ENCODE data around the gene SIGLEC10.

The SIGLEC10 gene

GRCh38 chr19:51394050-51394836 is 23.2 kb downstream of the SIGLEC10 start:
- peak; percentile 81 for DNase-seq (ENCODE audit: low read depth)

- no peak for DNase-seq (ENCODE audit: low read depth)
Measured at GRCh38 chr19:51392701-51393100, 24.7 kb downstream of the SIGLEC10 start.

DNA sequence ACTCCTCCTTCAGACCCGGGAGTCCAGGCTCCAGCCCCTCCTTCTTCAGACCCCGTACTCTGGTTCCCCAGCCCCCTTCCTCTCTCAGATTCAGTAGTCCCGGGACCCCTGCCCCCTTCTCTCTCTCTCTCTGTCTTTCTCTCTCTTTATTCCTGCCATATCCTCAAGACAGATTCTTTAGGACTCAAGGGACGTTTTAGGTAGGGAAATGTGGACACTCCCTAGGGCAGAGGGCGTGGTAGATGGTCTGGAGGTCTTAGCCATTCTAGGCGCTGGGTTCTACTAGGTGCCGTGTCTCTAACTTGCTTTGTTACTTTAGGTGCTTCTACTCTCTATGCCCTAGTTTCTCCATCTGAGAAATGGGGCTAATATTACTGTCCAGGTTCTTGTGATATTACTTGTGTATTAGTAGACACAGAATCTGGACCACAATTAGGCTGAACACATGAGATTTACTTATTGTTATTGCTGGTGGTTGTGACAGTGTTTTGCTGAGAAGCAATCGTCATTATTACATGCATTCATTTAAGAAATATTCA is 26.3 kb downstream of the SIGLEC10 start:
- no peak for DNase-seq (ENCODE audit: low read depth)

DNA sequence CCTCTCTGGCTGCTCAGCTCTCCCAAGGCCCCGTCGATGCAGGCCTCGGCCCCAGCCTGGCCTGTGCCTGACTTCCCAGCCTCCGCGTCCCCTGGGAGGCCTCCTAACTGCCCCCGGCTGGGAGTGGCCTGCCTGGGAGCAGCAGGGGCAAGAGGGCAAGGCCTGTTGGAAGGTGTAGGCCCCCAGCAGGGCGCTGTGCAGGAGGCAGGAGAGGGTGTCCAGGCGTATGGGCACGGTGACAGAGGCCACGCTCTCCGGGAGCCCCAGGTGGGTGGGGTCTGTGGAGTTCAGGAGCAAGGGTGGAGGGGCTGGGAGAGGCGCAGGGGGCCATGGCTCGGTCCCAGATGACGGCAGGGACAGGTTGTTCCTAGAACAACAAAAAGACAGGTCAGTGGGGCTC is 28.3 kb downstream of the SIGLEC10 start:
- DNase-seq (ENCODE audit: low read depth), result no peak

- no peak for DNase-seq (ENCODE audit: low read depth)
Measured at GRCh38 chr19:51387924-51388389, 29.5 kb downstream of the SIGLEC10 start, which contains the start of gene LIM2. Gene LIM2 (minus strand): TSS chr19:51387974. CDS start chr19:51387443, 531 bp downstream.

GRCh38 chr19:51386882-51387520 is 30.4 kb downstream of the SIGLEC10 start:
- no peak for DNase-seq (ENCODE audit: low read depth)

- no peak for DNase-seq (ENCODE audit: low read depth)
Measured at GRCh38 chr19:51382004-51382403, 35.4 kb downstream of the SIGLEC10 start.

GRCh38 chr19:51380379-51380778 is 37.1 kb downstream of the SIGLEC10 start:
- no peak for DNase-seq (ENCODE audit: low read depth)

DNA sequence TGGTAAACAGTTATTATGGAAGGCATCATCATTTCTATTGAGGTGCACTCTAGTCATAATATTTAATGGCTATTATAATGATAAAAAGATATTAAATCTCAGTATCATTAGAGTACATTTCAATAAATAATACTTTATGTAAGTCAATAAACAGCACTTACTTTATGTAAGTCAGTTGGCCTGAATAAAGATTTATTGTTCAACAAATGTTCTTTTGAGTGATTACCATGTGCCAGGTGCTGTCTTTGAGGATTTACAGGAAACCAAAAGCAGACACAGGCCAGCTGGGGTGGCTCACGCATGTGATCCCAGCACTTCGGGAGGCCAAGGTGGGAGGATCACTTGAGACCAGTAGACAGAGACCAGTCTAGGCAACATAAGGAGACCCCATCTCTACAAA is 40.0 kb downstream of the SIGLEC10 start:
- DNase-seq (ENCODE audit: low read depth), result no peak

GRCh38 chr19:51375504-51376221 is 41.8 kb downstream of the SIGLEC10 start:
- no peak for DNase-seq (ENCODE audit: low read depth)

DNA sequence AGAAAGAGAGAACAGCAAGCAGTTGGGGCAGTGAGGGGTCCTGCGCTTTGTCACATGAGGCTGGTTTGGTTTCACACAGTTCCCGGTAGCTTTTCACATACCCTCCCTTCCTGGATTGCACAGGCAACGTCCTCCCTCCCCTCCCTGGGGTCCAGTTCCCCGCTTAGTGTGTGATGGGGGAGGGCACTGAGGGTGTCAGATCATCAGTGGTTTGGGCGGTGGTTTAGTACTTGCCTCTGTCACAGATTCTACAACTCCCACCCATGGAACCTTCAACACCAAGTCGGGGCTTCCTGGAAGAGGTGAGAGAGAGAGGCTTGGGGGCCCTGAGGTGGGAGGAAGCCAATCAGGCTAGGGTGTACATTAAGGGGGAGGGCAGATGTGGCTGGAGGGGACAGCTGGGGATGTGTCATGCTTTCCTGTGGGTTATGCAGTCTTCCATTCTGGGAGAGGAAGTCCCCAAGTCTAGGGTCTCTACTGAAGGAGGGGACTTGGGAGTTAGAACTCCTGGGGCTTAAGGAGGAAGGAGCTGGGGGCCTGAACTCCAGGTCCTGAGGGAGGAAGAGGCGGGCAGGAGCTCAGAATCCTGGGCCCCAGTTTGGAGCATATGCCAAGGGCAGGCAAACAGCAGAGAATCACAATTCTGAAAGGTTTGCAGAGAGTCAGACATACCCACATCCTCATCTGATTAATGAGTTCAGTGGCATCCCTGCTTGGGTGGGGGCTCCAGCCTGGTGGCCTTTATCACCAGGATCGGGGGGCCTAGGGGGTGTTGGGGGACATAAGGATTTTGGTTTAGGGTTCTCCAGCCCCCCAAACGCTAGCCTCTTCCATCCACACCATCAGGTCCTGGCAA is 44.6 kb downstream of the SIGLEC10 start, which contains the start of gene NKG7:
Gene NKG7 (minus strand): TSS at position 6 of the 856 bp plus-strand sequence. CDS start 119 bp downstream, outside the sequence.
- peak; percentile 73 for DNase-seq (ENCODE audit: low read depth)

- DNase-seq (ENCODE audit: low read depth), result no peak
Measured at GRCh38 chr19:51372021-51372648, 45.3 kb downstream of the SIGLEC10 start.

DNA sequence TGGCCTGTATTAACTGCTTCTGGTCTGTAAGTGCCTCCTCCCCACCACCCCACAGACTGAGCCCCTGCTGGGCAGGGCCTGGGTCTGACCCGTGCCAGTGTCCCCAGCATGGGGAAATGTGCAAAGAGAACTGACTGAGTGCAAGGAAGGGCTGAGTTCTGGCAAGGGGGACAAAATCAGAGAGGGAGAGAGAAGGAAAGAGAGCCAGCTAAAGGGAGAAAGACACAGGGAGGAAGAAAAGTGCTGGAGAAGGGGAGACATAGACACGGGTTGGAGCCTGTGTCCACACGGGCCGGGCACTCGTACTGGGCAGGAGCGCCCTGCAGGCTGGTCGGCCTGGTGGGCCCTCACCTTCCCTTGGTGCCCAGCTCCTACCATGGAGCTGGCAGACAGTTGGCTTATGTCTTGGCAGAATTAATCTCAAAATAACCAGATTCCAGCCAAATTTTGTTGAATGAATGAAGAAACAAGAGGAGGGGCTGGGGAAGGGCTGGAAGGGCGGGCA is 46.2 kb downstream of the SIGLEC10 start:
- no peak for DNase-seq (ENCODE audit: low read depth)

- DNase-seq (ENCODE audit: low read depth), result no peak
Measured at GRCh38 chr19:51370230-51370629, 47.2 kb downstream of the SIGLEC10 start.

- DNase-seq (ENCODE audit: low read depth), result no peak
Measured at GRCh38 chr19:51368366-51369282, 48.8 kb downstream of the SIGLEC10 start, which contains the start of gene CLDND2. Gene CLDND2 (minus strand): TSS chr19:51369003. CDS start chr19:51368577, 426 bp downstream.

DNA sequence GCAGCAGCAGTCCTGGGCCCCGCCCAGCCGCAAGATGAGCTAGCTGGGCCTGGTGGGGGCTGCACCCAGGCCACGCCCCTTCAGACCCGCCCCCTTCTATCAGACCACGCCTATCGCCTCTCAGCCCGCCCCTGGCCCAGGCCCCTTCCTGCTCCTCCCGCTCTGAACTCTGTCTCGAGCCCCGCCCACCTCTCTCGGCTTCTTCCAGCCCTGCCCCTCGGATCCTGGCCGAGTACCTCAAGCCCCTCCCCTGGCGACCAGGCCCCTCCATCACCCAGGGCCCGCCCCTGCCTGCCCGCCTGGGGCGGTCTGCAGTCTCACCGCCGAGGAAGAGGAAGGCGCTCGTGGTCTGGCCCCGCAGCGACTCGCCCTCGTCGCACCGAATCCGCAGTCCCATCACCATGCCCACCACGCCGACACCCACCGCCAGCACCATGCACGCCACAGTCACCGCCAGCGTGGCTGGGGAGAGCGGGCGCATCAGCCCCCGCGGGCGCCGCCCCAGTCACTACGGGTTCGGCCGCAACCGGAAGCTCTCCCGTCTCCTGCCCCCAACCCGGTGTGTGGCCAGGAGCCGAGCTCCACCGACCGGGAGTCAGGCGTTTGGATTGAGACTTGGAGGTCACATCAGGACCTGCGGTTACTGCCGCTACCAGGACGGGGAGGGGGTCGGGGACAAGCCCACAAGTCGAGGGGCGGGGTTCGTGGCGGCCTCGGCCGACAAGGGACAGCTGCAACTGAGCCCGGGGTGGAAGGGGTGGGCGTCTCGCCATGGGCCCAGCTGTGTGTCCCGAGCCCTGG is 49.7 kb downstream of the SIGLEC10 start:
- DNase-seq (ENCODE audit: low read depth), result peak; percentile 95

- no peak for DNase-seq (ENCODE audit: low read depth)
Measured at GRCh38 chr19:51367255-51367564, 50.2 kb downstream of the SIGLEC10 start.

GRCh38 chr19:51366389-51367254 is 50.8 kb downstream of the SIGLEC10 start:
- peak; percentile 86 for DNase-seq (ENCODE audit: low read depth)

All from stimulated activated CD8-positive, alpha-beta memory T cell treated with anti-CD3 and anti-CD28 coated beads, Interleukin-12 subunit alpha, Interleukin-12 subunit beta, amount 100 ng/mL, for 1 hour (primary cell).